ENCODE measurements around the gene RNF186. TPM values are rescaled to one million over a fixed set of nuclear protein-coding genes. Genes with fewer than 3 reads are reported as not detected.

Gene RNF186
- polyA plus RNA-seq, 1 of the 3 experiments (the other 2 are of a cell fraction): not detected

- H3K9ac ChIP-seq: no peak overlapping the region
- H3K4me2 ChIP-seq: no peak overlapping the region
- no peak overlapping the region for H3K4me3 ChIP-seq (ENCODE audit: low read depth in 2 of 2, low read length in 1 of 2)
- TF ChIP-seq RFX5 (IDR thresholded peaks at IDR 0.05; ENCODE audit: low read length) (no peak), EZH2phosphoT487 (IDR thresholded peaks at IDR 0.05; ENCODE audit: borderline replicate concordance, low read depth) (no peak), RCOR1 (IDR thresholded peaks at IDR 0.05; ENCODE audit: low read length) (no peak), RAD21 (IDR thresholded peaks at IDR 0.05; ENCODE audit: low read length) (no peak), TCF12 (IDR thresholded peaks at IDR 0.05) (no peak), FOSL2 (IDR thresholded peaks at IDR 0.05; ENCODE audit: borderline replicate concordance, low read depth) (no peak), FOXJ3 (CRISPR knock-in tag; IDR thresholded peaks at IDR 0.05) (no peak), REST (IDR thresholded peaks at IDR 0.05; ENCODE audit: low read depth, low read length) (no peak), TAF1 (IDR thresholded peaks at IDR 0.05; ENCODE audit: borderline replicate concordance, low read depth, low read length) (no peak), POLR2AphosphoS5 (IDR thresholded peaks at IDR 0.05; ENCODE audit: low read depth, low read length) (no peak), YY1 (IDR thresholded peaks at IDR 0.05; ENCODE audit: low read depth) (no peak), CHD2 (IDR thresholded peaks at IDR 0.05; ENCODE audit: low read length, partially characterized antibody) (no peak)
- TF ChIP-seq, protein P1, sequence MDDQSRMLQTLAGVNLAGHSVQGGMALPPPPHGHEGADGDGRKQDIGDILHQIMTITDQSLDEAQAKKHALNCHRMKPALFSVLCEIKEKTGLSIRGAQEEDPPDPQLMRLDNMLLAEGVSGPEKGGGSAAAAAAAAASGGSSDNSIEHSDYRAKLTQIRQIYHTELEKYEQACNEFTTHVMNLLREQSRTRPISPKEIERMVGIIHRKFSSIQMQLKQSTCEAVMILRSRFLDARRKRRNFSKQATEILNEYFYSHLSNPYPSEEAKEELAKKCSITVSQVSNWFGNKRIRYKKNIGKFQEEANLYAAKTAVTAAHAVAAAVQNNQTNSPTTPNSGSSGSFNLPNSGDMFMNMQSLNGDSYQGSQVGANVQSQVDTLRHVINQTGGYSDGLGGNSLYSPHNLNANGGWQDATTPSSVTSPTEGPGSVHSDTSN (IDR thresholded peaks at IDR 0.05): no peak
- TF ChIP-seq, protein P2, sequence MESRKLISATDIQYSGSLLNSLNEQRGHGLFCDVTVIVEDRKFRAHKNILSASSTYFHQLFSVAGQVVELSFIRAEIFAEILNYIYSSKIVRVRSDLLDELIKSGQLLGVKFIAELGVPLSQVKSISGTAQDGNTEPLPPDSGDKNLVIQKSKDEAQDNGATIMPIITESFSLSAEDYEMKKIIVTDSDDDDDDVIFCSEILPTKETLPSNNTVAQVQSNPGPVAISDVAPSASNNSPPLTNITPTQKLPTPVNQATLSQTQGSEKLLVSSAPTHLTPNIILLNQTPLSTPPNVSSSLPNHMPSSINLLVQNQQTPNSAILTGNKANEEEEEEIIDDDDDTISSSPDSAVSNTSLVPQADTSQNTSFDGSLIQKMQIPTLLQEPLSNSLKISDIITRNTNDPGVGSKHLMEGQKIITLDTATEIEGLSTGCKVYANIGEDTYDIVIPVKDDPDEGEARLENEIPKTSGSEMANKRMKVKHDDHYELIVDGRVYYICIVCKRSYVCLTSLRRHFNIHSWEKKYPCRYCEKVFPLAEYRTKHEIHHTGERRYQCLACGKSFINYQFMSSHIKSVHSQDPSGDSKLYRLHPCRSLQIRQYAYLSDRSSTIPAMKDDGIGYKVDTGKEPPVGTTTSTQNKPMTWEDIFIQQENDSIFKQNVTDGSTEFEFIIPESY (IDR thresholded peaks at IDR 0.05; ENCODE audit: borderline replicate concordance, low read depth): no peak
- no peaks in the 10 kb centered on the region for H3K36me3 ChIP-seq (replicated peaks in 1 of 2; ENCODE audit: control insufficient read depth in 1 of 2, insufficient read depth in 2 of 2, low read length in 1 of 2)
- H3K27ac ChIP-seq (ENCODE audit: low read depth in 2 of 2, low read length in 1 of 2): no peak overlapping the region
- peaks cover 0 to 2% of the 10 kb centered on the region in 2 experiments; a peak in 1 of 4 replicates for H3K4me1 ChIP-seq (ENCODE audit: control insufficient read depth in 1 of 2, insufficient read depth in 2 of 2, low read depth in 1 of 2, low read length in 1 of 2)
- WGBS (ENCODE audit: low lambda C conversion rate): 35% methylated on average over 5 of the region's 5 CpGs
- no peaks in the 10 kb centered on the region for H3K27me3 ChIP-seq (ENCODE audit: insufficient read depth)
- DNase-seq: no peak
- H3K9me2 ChIP-seq: no peaks in the 10 kb centered on the region
- ChIA-PET CTCF (interaction anchor here (1.0 to 1.6 kb wide), 2 partner anchors 13 to 94 kb away, joined by 4 read pairs; no protein-coding TSS in a partner anchor), POLR2A (no interaction called here)
- H3K9me3 ChIP-seq: no peaks in the 10 kb centered on the region
- no peak overlapping the region for H2AFZ ChIP-seq (ENCODE audit: low read depth)
- H3K79me2 ChIP-seq (ENCODE audit: insufficient read depth): no peaks in the 10 kb centered on the region
- H3F3A ChIP-seq (replicated peaks; ENCODE audit: insufficient read depth): no peaks in the 10 kb centered on the region
- H4K20me1 ChIP-seq (ENCODE audit: insufficient read depth): no peaks in the 10 kb centered on the region
Observed at GRCh38 chr1:19824036-19824435, 9.0 kb upstream of the RNF186 start.

All from SK-N-SH (cell line).